ELF-1 (cell line): ENCODE results near the gene CFTR.
"Not testable (repeated sequence)": the region's sequence is repeated elsewhere in the genome, so short reads cannot be mapped to it uniquely, and the experiment has no call there.

ENCODE experiments used
- DNase-seq: peaks from one replicate; pipeline ENCODE4 v3.0.0-alpha.2; 2016; ENCODE audit warnings: low read depth, low spot score

The CFTR gene

DNA sequence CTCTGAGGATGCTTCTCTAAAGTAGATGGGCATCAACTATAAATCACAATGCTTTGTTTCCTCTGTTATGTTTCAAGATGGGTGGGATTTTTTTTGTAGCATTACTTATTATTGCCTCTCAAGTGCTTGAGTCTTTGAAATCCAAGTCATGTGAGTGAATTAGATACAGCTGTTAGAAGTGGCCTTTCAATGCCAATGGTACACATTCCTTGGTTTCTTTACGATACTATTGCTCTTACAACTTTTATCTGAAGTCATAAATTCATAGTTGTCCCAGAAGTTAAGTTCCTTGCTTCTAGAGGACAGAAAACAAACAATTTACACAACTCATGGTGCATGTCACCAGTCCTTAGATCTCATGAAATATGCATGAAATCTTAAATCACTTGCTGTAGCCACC is 15.5 kb downstream of the CFTR start:
- DNase-seq: no peak

DNA sequence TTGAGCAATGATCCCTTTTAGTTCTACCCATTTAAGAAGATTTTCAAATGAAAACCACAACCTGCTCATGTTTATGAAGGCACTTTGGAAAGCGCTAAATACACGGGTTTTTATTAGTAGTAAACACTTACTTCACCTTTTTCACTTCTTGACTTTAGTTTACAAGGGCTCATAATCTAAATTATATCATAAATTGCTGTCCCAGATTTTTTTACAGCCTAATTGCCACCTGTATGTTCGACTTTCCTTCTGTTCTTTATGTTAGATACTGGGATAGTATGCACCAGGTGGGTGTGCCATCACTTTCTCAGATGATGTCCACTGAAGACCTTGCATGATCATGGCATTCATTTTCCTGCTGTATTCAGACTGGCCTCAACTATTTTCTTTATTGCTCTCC is 22.5 kb downstream of the CFTR start:
- no peak for DNase-seq

DNA sequence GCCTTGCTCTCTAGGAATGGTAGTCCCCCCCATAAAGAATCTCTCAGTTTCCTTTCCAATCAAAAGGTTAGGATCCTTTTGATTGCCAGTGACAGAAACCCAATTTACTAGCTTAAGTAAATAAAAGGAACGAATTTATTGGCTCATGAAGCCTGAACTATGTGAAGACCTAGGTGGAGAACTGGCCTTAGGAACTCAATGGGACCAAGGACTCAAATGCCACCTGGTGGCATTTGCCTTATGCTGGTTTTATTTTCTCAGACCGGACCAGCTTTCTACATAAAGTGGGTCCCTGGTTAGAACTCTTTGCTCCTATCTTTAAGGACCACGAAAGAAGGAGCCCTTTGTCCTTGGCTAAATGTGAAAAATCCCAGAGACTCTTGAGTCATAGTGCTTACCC is 25.4 kb downstream of the CFTR start:
- no peak for DNase-seq

- no peak for DNase-seq
These were observed 28.9 kb downstream of the CFTR start for GRCh38 chr7:117508676-117509075.

GRCh38 chr7:117517194-117517593 is 37.4 kb downstream of the CFTR start:
- not testable (repeated sequence) for DNase-seq

GRCh38 chr7:117530390-117530789 is 50.6 kb downstream of the CFTR start:
- no peak for DNase-seq

DNA sequence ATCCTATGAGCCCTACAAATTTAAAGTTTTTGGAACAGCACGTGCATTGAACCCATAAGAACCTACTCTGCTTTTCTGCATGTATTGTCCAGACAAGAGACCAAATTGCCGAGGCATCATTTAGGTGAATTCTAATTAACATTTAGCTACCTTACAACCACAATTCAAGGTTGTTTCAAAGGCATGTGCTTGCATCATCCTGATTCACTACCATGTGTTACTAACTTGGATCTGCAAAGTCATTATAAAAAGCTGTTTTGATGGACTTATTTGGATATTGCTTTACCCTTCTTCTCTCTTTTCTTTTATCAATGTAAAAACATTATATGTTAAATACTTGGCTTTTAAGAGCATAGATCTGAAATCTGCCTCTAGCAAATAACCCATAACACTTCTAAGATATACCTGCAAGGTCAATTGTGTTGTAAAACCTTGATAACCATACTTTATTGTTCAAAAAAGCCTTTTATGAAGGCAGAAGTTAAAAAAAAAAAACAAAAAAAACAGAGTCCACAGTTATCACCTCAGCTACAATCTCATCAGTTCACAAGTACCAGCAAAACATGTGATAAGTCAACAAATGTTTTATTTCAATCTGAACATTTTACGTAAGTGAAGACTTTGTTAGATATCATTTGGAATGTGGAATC is 51.9 kb downstream of the CFTR start:
- no peak for DNase-seq

- no peak for DNase-seq
These were observed 58.2 kb downstream of the CFTR start for GRCh38 chr7:117538053-117538452.

GRCh38 chr7:117544061-117544460 is 64.2 kb downstream of the CFTR start:
- DNase-seq: no peak

- DNase-seq: no peak
These were observed 68.2 kb downstream of the CFTR start for GRCh38 chr7:117548035-117548434.

GRCh38 chr7:117550625-117551024 is 70.8 kb downstream of the CFTR start:
- no peak for DNase-seq

DNA sequence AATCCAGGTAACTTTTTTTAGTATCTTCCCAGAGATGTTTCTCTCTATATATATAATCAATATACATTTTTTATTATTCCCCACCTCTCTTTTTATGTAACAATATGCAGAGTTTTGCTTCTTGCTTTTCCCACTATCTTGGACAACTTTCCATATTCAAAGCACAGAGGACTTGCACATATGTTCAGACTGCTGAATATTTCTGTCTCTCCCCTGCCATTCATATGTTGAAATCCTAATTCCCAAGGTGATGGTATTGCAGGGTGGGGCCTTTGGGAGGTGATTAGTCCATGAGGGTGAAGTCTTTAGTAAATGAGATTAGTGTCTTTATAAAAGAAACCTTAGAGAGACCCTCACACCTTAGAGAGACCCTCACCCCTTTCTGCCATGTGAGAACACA is 72.8 kb downstream of the CFTR start:
- no peak for DNase-seq

DNA sequence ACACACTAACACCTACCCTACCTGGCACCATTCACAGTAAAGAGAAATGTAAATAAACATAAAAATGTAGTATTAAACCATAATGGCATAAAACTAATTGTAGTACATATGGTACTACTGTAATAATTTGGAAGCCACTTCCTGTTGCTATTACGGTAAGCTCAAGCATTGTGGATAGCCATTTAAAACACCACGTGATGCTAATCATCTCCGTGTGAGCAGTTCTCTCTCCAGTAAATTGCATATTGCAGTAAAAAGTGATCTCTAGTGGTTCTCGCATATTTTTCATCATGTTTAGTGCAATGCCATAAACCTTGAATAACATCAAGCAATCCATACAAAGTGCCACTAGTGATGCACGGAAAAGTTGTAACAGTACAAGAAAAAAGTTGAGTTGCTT is 75.4 kb downstream of the CFTR start:
- no peak for DNase-seq

- no peak for DNase-seq
These were observed 79.6 kb downstream of the CFTR start for GRCh38 chr7:117559391-117559790.

- DNase-seq: no peak
These were observed 80.2 kb downstream of the CFTR start for GRCh38 chr7:117560030-117560429.

DNA sequence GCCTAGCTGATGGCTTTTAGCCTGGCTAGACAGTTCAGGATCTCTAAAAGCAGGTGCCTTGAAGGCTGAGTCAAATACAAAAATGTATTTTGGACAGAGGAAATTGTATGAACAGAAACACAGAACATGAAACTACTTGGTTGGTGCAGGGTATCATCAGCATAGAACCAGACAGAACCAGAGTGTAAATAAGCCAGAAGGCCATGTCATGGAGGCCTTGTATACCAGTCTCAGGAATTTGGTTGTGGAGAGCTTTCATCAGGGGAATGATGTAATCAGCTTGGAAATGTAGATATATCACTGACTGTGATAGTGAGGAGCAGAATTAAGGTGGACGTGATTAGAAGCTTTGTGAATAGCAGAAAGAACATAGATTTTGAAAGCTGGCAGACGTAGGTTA is 82.9 kb downstream of the CFTR start:
- no peak for DNase-seq

DNA sequence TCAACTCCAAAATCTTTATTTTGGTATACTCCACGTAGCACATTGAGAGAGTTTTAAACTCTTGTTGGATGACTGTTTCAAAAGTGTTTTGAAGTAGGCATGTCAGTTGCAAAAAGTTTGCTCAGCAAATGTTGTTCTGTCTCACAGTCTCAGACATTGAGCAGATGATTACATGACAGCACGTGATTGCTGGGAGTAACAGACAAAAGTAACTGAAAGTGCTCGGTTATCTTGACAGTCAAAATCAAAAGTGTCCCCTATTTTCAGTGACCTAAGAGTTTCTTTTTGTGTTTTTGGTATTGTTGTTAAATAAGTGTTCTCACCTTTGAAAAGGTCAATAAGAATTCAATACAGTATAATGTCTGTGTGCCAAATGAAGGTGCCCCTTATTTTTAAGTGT is 84.3 kb downstream of the CFTR start:
- DNase-seq: no peak

GRCh38 chr7:117564627-117565026 is 84.8 kb downstream of the CFTR start:
- DNase-seq: no peak

DNA sequence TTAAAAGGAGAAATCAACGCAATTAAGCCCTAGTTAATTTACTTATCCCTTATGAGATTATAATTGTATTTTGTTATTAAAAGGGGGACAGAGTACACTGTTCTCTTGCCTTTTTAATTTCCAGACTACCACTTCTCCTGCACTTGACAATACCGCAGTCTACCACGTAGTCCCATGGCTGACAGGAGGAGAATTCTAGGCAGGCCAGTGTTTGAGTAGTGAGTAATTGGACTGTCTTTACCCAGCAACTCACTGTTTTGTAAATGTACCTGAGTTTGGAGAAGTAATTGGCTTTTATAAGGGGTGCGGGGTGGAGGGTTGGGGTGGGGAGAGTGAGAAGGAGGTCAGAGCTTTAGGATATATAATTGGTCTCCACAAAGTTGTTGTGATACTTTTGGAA is 85.4 kb downstream of the CFTR start:
- no peak for DNase-seq

GRCh38 chr7:117567781-117568180 is 88.0 kb downstream of the CFTR start:
- DNase-seq: no peak

- no peak for DNase-seq
These were observed 93.2 kb downstream of the CFTR start for GRCh38 chr7:117572856-117573620.

DNA sequence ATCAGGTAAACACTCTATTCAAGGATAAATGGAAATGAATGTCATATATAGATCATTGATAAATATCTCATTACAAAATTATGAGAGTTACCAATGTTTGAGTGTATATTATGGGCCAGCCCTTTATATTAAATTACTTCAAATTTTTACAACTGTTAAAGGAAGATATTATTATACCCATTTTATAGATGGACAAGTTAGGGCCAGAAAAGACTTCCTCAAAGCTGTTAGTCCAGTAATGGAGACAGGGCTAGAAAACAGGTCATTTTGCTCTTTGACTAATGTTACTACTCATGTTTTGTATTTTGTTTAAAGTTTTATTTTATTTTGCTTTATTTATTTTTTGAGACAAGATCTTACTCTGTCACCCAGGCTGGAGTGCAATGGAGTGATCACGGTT is 101.6 kb downstream of the CFTR start:
- no peak for DNase-seq

GRCh38 chr7:117582219-117582704 is 102.4 kb downstream of the CFTR start:
- peak; percentile 76 for DNase-seq
